H1 (cell line): ENCODE measurements around the gene FAM131C. TPM values are rescaled to one million over a fixed set of nuclear protein-coding genes. Genes with fewer than 3 reads are reported as not detected.

Source experiments
- HDAC6 ChIP-seq: IDR thresholded peaks from one replicate; pipeline ENCODE4 v1.7.1; 2012; ENCODE audit warnings: low read depth, mild to moderate bottlenecking, inconsistent platforms, low read length, moderate library complexity
- polyA plus RNA-seq, 7 experiments: library from polyadenylated mRNA; depleted of rRNA in 3 of 7; stranded (reverse) in 5 of 7; unstranded in 2 of 7; fragments of >200 nt in 5 of 7; fragments of 200-250 nt in 2 of 7; gene quantifications; 1 replicate in 5 of 7; 2 replicates in 1 of 7; 4 replicates in 1 of 7; pipeline versions ENCODE4 v1.2.1 to v1.2.3, GENCODE V29; 2011 to 2013; ENCODE audit warnings: missing spikeins in 2 of 7, mixed read lengths in 2 of 7
- total RNA-seq: library from RNA; stranded (reverse); fragmentation: NEBNext Ultra II Directional; extraction: Animal tissue kit (Norgen Biotek cat#: 25700); gene quantifications from 2 replicates; pipeline ENCODE4 v1.2.1, GENCODE V29; 2021

The FAM131C gene
- total and polyA plus RNA-seq, 2 of the 8 experiments (the other 6 are each of a cell fraction or from before 2014, with no cell fraction given), result 0.73 to 0.78 TPM

GRCh38 chr1:16117369-16117768, 43.9 kb upstream of the FAM131C start (continued):
- no peak for TF ChIP-seq HDAC6
